Tongue (tissue), 2 donors: Measurements from ENCODE around the gene TVP23A. TPM values are rescaled to one million over a fixed set of nuclear protein-coding genes. Genes with fewer than 3 reads are reported as not detected.

ENCODE experiments used
- DNase-seq: peaks from one replicate; pipeline ENCODE4 v3.0.0-alpha.2; 2015
- total RNA-seq: library from RNA; depleted of rRNA; stranded (reverse); fragments of >200 nt; gene quantifications from one replicate; pipeline ENCODE4 v1.2.3, GENCODE V29; 2014

TVP23A gene
- total RNA-seq = 1.2 TPM

GRCh38 chr16:10817963-10818941 is at the start of gene TVP23A:
Gene TVP23A (minus strand): TSS chr16:10818794. CDS start chr16:10818493, 301 bp downstream.
- DNase-seq = peak; percentile 29

- no peak for DNase-seq
Observed at GRCh38 chr16:10868104-10868595, 49.6 kb upstream of the TVP23A start.

GRCh38 chr16:10867199-10867598 is 48.6 kb upstream of the TVP23A start:
- DNase-seq = no peak

GRCh38 chr16:10865991-10866966 is 47.7 kb upstream of the TVP23A start:
- DNase-seq = no peak

GRCh38 chr16:10862438-10862837 is 43.8 kb upstream of the TVP23A start:
- no peak for DNase-seq

- DNase-seq = no peak
Observed at GRCh38 chr16:10859658-10860057, 41.1 kb upstream of the TVP23A start.

- no peak for DNase-seq
Observed at GRCh38 chr16:10859020-10859419, 40.4 kb upstream of the TVP23A start.

GRCh38 chr16:10858203-10858602 is 39.6 kb upstream of the TVP23A start:
- no peak for DNase-seq

- DNase-seq = no peak
Observed at GRCh38 chr16:10856042-10856441, 37.4 kb upstream of the TVP23A start.

- DNase-seq = no peak
Observed at GRCh38 chr16:10852948-10853347, 34.4 kb upstream of the TVP23A start.

GRCh38 chr16:10852286-10852685 is 33.7 kb upstream of the TVP23A start:
- no peak for DNase-seq

GRCh38 chr16:10851512-10851911 is 32.9 kb upstream of the TVP23A start:
- DNase-seq = no peak

GRCh38 chr16:10850478-10850850 is 31.9 kb upstream of the TVP23A start:
- no peak for DNase-seq

- no peak for DNase-seq
Observed at GRCh38 chr16:10849736-10850477, 31.3 kb upstream of the TVP23A start.

- no peak for DNase-seq
Observed at GRCh38 chr16:10847176-10847575, 28.6 kb upstream of the TVP23A start.

- no peak for DNase-seq
Observed at GRCh38 chr16:10846213-10846998, 27.8 kb upstream of the TVP23A start.

GRCh38 chr16:10840703-10841102 is 22.1 kb upstream of the TVP23A start:
- no peak for DNase-seq

- DNase-seq = no peak
Observed at GRCh38 chr16:10839279-10839666, 20.7 kb upstream of the TVP23A start.

- no peak for DNase-seq
Observed at GRCh38 chr16:10838621-10839278, 20.2 kb upstream of the TVP23A start.

- no peak for DNase-seq
Observed at GRCh38 chr16:10836174-10836853, 17.7 kb upstream of the TVP23A start.
